CD4-positive, alpha-beta T cell treated with Interleukin-6 for 4 hours (primary cell): ENCODE results near the gene GRM7.
"Not testable (repeated sequence)": the region's sequence is repeated elsewhere in the genome, so short reads cannot be mapped to it uniquely, and the experiment has no call there.

Source experiments
- DNase-seq: peaks from one replicate; pipeline ENCODE4 v3.0.0-alpha.2; 2020; ENCODE audit warnings: mixed read lengths

GRM7 gene

GRCh38 chr3:6860954-6861624 is at the start of gene GRM7:
Gene GRM7 (plus strand): TSS chr3:6861115.
- no peak for DNase-seq

- DNase-seq = no peak
Observed at GRCh38 chr3:6821411-6821810, 39.5 kb upstream of the GRM7 start.

GRCh38 chr3:6825524-6825923 is 35.4 kb upstream of the GRM7 start:
- DNase-seq = no peak

GRCh38 chr3:6827453-6827852 is 33.5 kb upstream of the GRM7 start:
- DNase-seq = no peak

GRCh38 chr3:6844723-6845122 is 16.2 kb upstream of the GRM7 start:
- no peak for DNase-seq

- DNase-seq = no peak
Observed at GRCh38 chr3:6854184-6854583, 6.7 kb upstream of the GRM7 start.

GRCh38 chr3:6857510-6857909 is 3.4 kb upstream of the GRM7 start:
- DNase-seq = no peak

GRCh38 chr3:6860149-6860953 is 564 bp upstream of the GRM7 start:
- DNase-seq = no peak

- no peak for DNase-seq
Observed at GRCh38 chr3:6861625-6862000, 698 bp downstream of the GRM7 start.

- no peak for DNase-seq
Observed at GRCh38 chr3:6862041-6862879, 1.3 kb downstream of the GRM7 start.

- no peak for DNase-seq
Observed at GRCh38 chr3:6862880-6863195, 1.9 kb downstream of the GRM7 start.

- DNase-seq = no peak
Observed at GRCh38 chr3:6867269-6867668, 6.4 kb downstream of the GRM7 start.

- DNase-seq = no peak
Observed at GRCh38 chr3:6878731-6879130, 17.8 kb downstream of the GRM7 start.

- no peak for DNase-seq
Observed at GRCh38 chr3:6912240-6912639, 51.3 kb downstream of the GRM7 start.

- no peak for DNase-seq
Observed at GRCh38 chr3:6915898-6916297, 55.0 kb downstream of the GRM7 start.

GRCh38 chr3:6921066-6921465 is 60.2 kb downstream of the GRM7 start:
- DNase-seq = no peak

- no peak for DNase-seq
Observed at GRCh38 chr3:6921876-6922275, 61.0 kb downstream of the GRM7 start.

- no peak for DNase-seq
Observed at GRCh38 chr3:6928064-6928463, 67.1 kb downstream of the GRM7 start.

GRCh38 chr3:6929918-6930317 is 69.0 kb downstream of the GRM7 start:
- DNase-seq = no peak

GRCh38 chr3:6935418-6935817 is 74.5 kb downstream of the GRM7 start:
- not testable (repeated sequence) for DNase-seq

- no peak for DNase-seq
Observed at GRCh38 chr3:6935970-6936369, 75.1 kb downstream of the GRM7 start.

GRCh38 chr3:6962801-6963200 is 101.9 kb downstream of the GRM7 start:
- DNase-seq = no peak

- DNase-seq = no peak
Observed at GRCh38 chr3:6965881-6966280, 105.0 kb downstream of the GRM7 start.

- no peak for DNase-seq
Observed at GRCh38 chr3:6971933-6972332, 111.0 kb downstream of the GRM7 start.
